ENCODE results near the gene APOM. TPM values are rescaled to one million over a fixed set of nuclear protein-coding genes. Genes with fewer than 3 reads are reported as not detected.

APOM gene
- total RNA-seq, 1 donor from 2014 or later = 0.53 TPM

DNA sequence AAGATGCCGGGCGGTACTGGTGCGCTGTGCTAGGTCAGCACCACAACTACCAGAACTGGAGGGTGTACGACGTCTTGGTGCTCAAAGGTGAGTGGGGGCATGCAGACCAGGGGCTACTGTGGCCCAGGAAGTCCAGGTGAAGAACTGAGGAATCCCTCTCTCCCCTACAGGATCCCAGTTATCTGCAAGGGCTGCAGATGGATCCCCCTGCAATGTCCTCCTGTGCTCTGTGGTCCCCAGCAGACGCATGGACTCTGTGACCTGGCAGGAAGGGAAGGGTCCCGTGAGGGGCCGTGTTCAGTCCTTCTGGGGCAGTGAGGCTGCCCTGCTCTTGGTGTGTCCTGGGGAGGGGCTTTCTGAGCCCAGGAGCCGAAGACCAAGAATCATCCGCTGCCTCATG lies 52.0 kb downstream of the APOM start:
- TF ChIP-seq CTCF (IDR thresholded peaks at IDR 0.05; ENCODE audit: insufficient read depth, low read length, severe bottlenecking) = no peak
- Histone ChIP-seq H3K4me3 (ENCODE audit: low read depth, low read length) (no peak overlapping the region), H3K27me3 (ENCODE audit: control insufficient read depth, insufficient read depth, low read length) (no peaks in the 10 kb centered on the region), H3K36me3 (ENCODE audit: control insufficient read depth, insufficient read depth, low read length) (no peaks in the 10 kb centered on the region)
- FAIRE-seq (no peak), DNase-seq (ENCODE audit: low read depth) (no peak)

Other genes with a start within 250 kb of the APOM start
- 2.9 and 3.7 TPM in 2 replicates for gene MICB, start 157.7 kb upstream of the APOM start, total RNA-seq
- not detected in 2 replicates for gene MCCD1, start 126.9 kb upstream of the APOM start, total RNA-seq
- gene DDX39B, start 113.9 kb upstream of the APOM start, total RNA-seq = 335 and 385 TPM in 2 replicates
- gene ATP6V1G2, start 109.3 kb upstream of the APOM start, total RNA-seq = 0.26 and 0.51 TPM in 2 replicates
- gene NFKBIL1, start 108.3 kb upstream of the APOM start, total RNA-seq = 38.9 and 40.0 TPM in 2 replicates
- not detected in 2 replicates for gene LTA, start 83.6 kb upstream of the APOM start, total RNA-seq
- gene TNF, start 80.3 kb upstream of the APOM start, total RNA-seq = not detected in 2 replicates
- not detected in 2 replicates for gene LTB, start 73.5 kb upstream of the APOM start, total RNA-seq
- not detected in 2 replicates for gene LST1, start 69.6 kb upstream of the APOM start, total RNA-seq
- gene NCR3, start 62.9 kb upstream of the APOM start, total RNA-seq = not detected in 2 replicates
- not detected in 2 replicates for gene AIF1, start 40.7 kb upstream of the APOM start, total RNA-seq
- 21.1 and 24.7 TPM in 2 replicates for gene PRRC2A, start 35.2 kb upstream of the APOM start, total RNA-seq
- gene BAG6, start 3.2 kb upstream of the APOM start, total RNA-seq = 71.1 and 84.1 TPM in 2 replicates
- 28.4 and 30.5 TPM in 2 replicates for gene C6orf47, start 4.9 kb downstream of the APOM start, total RNA-seq
- gene GPANK1, start 9.1 kb downstream of the APOM start, total RNA-seq = 10.0 and 10.2 TPM in 2 replicates
- gene CSNK2B, start 10.2 kb downstream of the APOM start, total RNA-seq = 61.1 and 72.7 TPM in 2 replicates
- gene LY6G5B, start 14.1 kb downstream of the APOM start, total RNA-seq = 1.1 and 2.3 TPM in 2 replicates
- gene LY6G5C, start 25.2 kb downstream of the APOM start, total RNA-seq = 0.13 TPM in 1 of 2 replicates, not detected in the other
- 32.9 and 66.2 TPM in 2 replicates for gene ABHD16A, start 47.4 kb downstream of the APOM start, total RNA-seq
- gene LY6G6F, start 51.0 kb downstream of the APOM start, total RNA-seq = not detected in 2 replicates
- gene LY6G6D, start 59.5 kb downstream of the APOM start, total RNA-seq = not detected in 2 replicates
- 0.38 TPM in 1 of 2 replicates, not detected in the other for gene LY6G6C, start 65.9 kb downstream of the APOM start, total RNA-seq
- under 0.01 TPM in 1 of 2 replicates, not detected in the other for gene MPIG6B, start 67.5 kb downstream of the APOM start, total RNA-seq
- gene DDAH2, start 73.4 kb downstream of the APOM start, total RNA-seq = 14.5 and 19.5 TPM in 2 replicates
- 480 and 574 TPM in 2 replicates for gene CLIC1, start 80.6 kb downstream of the APOM start, total RNA-seq
- gene MSH5, start 84.1 kb downstream of the APOM start, total RNA-seq = 3.4 and 4.0 TPM in 2 replicates
- gene SAPCD1, start 106.8 kb downstream of the APOM start, total RNA-seq = 1.3 TPM in 2 replicates
- gene VWA7, start 121.4 kb downstream of the APOM start, total RNA-seq = 0.26 and 1.4 TPM in 2 replicates
- gene VARS1, start 139.9 kb downstream of the APOM start, total RNA-seq = 40.8 and 53.2 TPM in 2 replicates
- gene LSM2, start 151.1 kb downstream of the APOM start, total RNA-seq = 28.9 and 29.2 TPM in 2 replicates
- gene HSPA1L, start 159.4 kb downstream of the APOM start, total RNA-seq = 0.53 and 1.4 TPM in 2 replicates
- 50.3 and 55.3 TPM in 2 replicates for gene HSPA1A, start 159.6 kb downstream of the APOM start, total RNA-seq
- gene HSPA1B, start 171.8 kb downstream of the APOM start, total RNA-seq = 118 and 193 TPM in 2 replicates
- gene NEU1, start 206.9 kb downstream of the APOM start, total RNA-seq = 65.8 and 70.3 TPM in 2 replicates
- 1.8 and 10.5 TPM in 2 replicates for gene SLC44A4, start 223.1 kb downstream of the APOM start, total RNA-seq
- gene EHMT2, start 241.8 kb downstream of the APOM start, total RNA-seq = 10.8 and 14.5 TPM in 2 replicates
- gene ZBTB12, start 246.2 kb downstream of the APOM start, total RNA-seq = 0.64 and 1.3 TPM in 2 replicates